Neural progenitor cell (in vitro differentiated cells): ENCODE measurements around the gene FLT3LG. TPM values are rescaled to one million over a fixed set of nuclear protein-coding genes. Genes with fewer than 3 reads are reported as not detected.

Experiments
- DNase-seq: peaks from one replicate; pipeline ENCODE4 v3.0.0-alpha.2; 2016; ENCODE audit warnings: low spot score
- H2AFZ ChIP-seq: fragments of 200-600 bp; sonication (generic); replicated peaks from 2 replicates; pipeline ENCODE4 v1.6.1; 2016; ENCODE audit warnings: antibody characterized with exemption
- H3F3A ChIP-seq: fragments of 200-600 bp; sonication (generic); 2 replicates; pipeline ENCODE4 v1.6.1; 2016; ENCODE audit warnings: antibody characterized with exemption, low read depth
- H3K27ac ChIP-seq: fragments of 200-600 bp; sonication (generic); 2 replicates; pipeline ENCODE4 v1.5.1; 2016; ENCODE audit warnings: mild to moderate bottlenecking
- H3K27me3 ChIP-seq: fragments of 200-600 bp; sonication (generic); 2 replicates; pipeline ENCODE4 v1.6.1; 2016; ENCODE audit warnings: mild to moderate bottlenecking, moderate library complexity
- H3K36me3 ChIP-seq: fragments of 200-600 bp; sonication (generic); 2 replicates; pipeline ENCODE4 v1.5.1; 2016
- H3K4me1 ChIP-seq: fragments of 200-600 bp; sonication (generic); 2 replicates; pipeline ENCODE4 v1.6.1; 2016; ENCODE audit warnings: mixed run types
- H3K4me2 ChIP-seq: fragments of 200-600 bp; sonication (generic); 2 replicates; pipeline ENCODE4 v1.6.1; 2016
- H3K4me3 ChIP-seq: fragments of 200-600 bp; sonication (generic); 2 replicates; pipeline ENCODE4 v1.5.1; 2016
- H3K79me2 ChIP-seq: fragments of 200-600 bp; sonication (generic); 2 replicates; pipeline ENCODE4 v1.6.1; 2016; ENCODE audit warnings: low read depth
- H3K9ac ChIP-seq: fragments of 200-600 bp; sonication (generic); 2 replicates; pipeline ENCODE4 v1.6.1; 2016
- H3K9me3 ChIP-seq: fragments of 200-600 bp; sonication (generic); 2 replicates; pipeline ENCODE4 v1.5.1; 2016; ENCODE audit warnings: low read depth
- H4K20me1 ChIP-seq: fragments of 200-600 bp; sonication (generic); 2 replicates; pipeline ENCODE4 v1.6.1; 2016; ENCODE audit warnings: low read depth
- H3K27ac Mint-ChIP-seq: 3 replicates; pipeline ENCODE4 v1.8.0; 2021; ENCODE audit warnings: mixed read lengths
- H3K27me3 Mint-ChIP-seq: 2 replicates; pipeline ENCODE4 v1.8.0; 2022; ENCODE audit warnings: low read depth, mild to moderate bottlenecking, inconsistent platforms, moderate library complexity, mixed read lengths; ENCODE audit not compliant: insufficient read depth
- H3K36me3 Mint-ChIP-seq: 3 replicates; pipeline ENCODE4 v1.8.0; 2021; ENCODE audit warnings: mixed read lengths
- H3K4me1 Mint-ChIP-seq: 3 replicates; pipeline ENCODE4 v1.8.0; 2021; ENCODE audit warnings: mixed read lengths
- H3K4me3 Mint-ChIP-seq: 3 replicates; pipeline ENCODE4 v1.8.0; 2021; ENCODE audit warnings: mild to moderate bottlenecking, moderate library complexity, mixed read lengths
- H3K9me3 Mint-ChIP-seq: 3 replicates; pipeline ENCODE4 v1.8.0; 2020; ENCODE audit warnings: mixed read lengths
- CTCF ChIP-seq: fragments of 200-600 bp; sonication (generic); IDR thresholded peaks from 2 replicates; pipeline ENCODE4 v1.5.1; 2017; ENCODE audit warnings: antibody characterized with exemption, mild to moderate bottlenecking
- EZH2 ChIP-seq: fragments of 200-600 bp; sonication (generic); IDR thresholded peaks from 2 replicates; pipeline ENCODE4 v1.6.1; 2017; ENCODE audit warnings: antibody characterized with exemption, mild to moderate bottlenecking, moderate library complexity
- EZH2phosphoT487 ChIP-seq: fragments of 200-600 bp; sonication (generic); IDR thresholded peaks from 2 replicates; pipeline ENCODE4 v1.6.1; 2017; ENCODE audit warnings: antibody characterized with exemption
- total RNA-seq: library from RNA; depleted of rRNA; stranded (reverse); fragments of >200 nt; gene quantifications from 2 replicates; pipeline ENCODE4 v1.2.3, GENCODE V29; 2015; ENCODE audit warnings: low replicate concordance

Gene FLT3LG
- total RNA-seq, 1 donor from 2014 or later, result 0.24 TPM

- H3K36me3 ChIP-seq, result no peaks in the 10 kb centered on the region
- no peak overlapping the region for H2AFZ ChIP-seq
- Mint-ChIP-seq H3K27ac (no peak overlapping the region), H3K27me3 (no peaks in the 10 kb centered on the region), H3K36me3 (peaks cover 6% of the 10 kb centered on the region), H3K9me3 (no peaks in the 10 kb centered on the region), H3K4me3 (no peak overlapping the region), H3K4me1 (no peaks in the 10 kb centered on the region)
- TF ChIP-seq EZH2, result no peak
- TF ChIP-seq CTCF, result no peak
- TF ChIP-seq EZH2phosphoT487, result no peak
- no peak overlapping the region for H3K4me3 ChIP-seq
- no peaks in the 10 kb centered on the region for H4K20me1 ChIP-seq
- no peaks in the 10 kb centered on the region for H3F3A ChIP-seq
- H3K27me3 ChIP-seq, result no peaks in the 10 kb centered on the region
- no peaks in the 10 kb centered on the region for H3K79me2 ChIP-seq
- no peak for DNase-seq
- no peaks in the 10 kb centered on the region for H3K4me1 ChIP-seq
- no peak overlapping the region for H3K4me2 ChIP-seq
- H3K9me3 ChIP-seq, result no peaks in the 10 kb centered on the region
- H3K9ac ChIP-seq, result no peak overlapping the region
- no peak overlapping the region for H3K27ac ChIP-seq
These were observed 12.4 kb upstream of the FLT3LG start for GRCh38 chr19:49461656-49462055.

GRCh38 chr19:49462492-49462891, 11.5 kb upstream of the FLT3LG start:
- no peaks in the 10 kb centered on the region for H3K27me3 Mint-ChIP-seq
- peaks cover 4% of the 10 kb centered on the region for H3K36me3 Mint-ChIP-seq
- Histone ChIP-seq H3K4me1 (no peaks in the 10 kb centered on the region), H3F3A (no peaks in the 10 kb centered on the region), H3K36me3 (no peaks in the 10 kb centered on the region), H3K27me3 (no peaks in the 10 kb centered on the region), H2AFZ (no peak overlapping the region), H3K9ac (no peak overlapping the region), H4K20me1 (no peaks in the 10 kb centered on the region), H3K9me3 (no peaks in the 10 kb centered on the region), H3K4me2 (no peak overlapping the region), H3K27ac (no peak overlapping the region), H3K4me3 (no peak overlapping the region), H3K79me2 (no peaks in the 10 kb centered on the region)
- no peak overlapping the region for H3K4me3 Mint-ChIP-seq
- TF ChIP-seq EZH2, result no peak
- TF ChIP-seq EZH2phosphoT487, result no peak
- TF ChIP-seq CTCF, result no peak
- no peaks in the 10 kb centered on the region for H3K4me1 Mint-ChIP-seq
- no peaks in the 10 kb centered on the region for H3K9me3 Mint-ChIP-seq
- no peak for DNase-seq
- no peak overlapping the region for H3K27ac Mint-ChIP-seq

- H3K4me1 Mint-ChIP-seq, result peaks cover 5% of the 10 kb centered on the region
- Histone ChIP-seq H3F3A (peaks cover 2% of the 10 kb centered on the region), H3K27ac (no peak overlapping the region), H3K4me2 (no peak overlapping the region), H4K20me1 (no peaks in the 10 kb centered on the region), H3K4me3 (no peak overlapping the region), H3K27me3 (no peaks in the 10 kb centered on the region), H3K4me1 (peaks cover 5% of the 10 kb centered on the region), H3K9ac (no peak overlapping the region), H3K79me2 (no peaks in the 10 kb centered on the region), H3K9me3 (no peaks in the 10 kb centered on the region), H2AFZ (no peak overlapping the region), H3K36me3 (no peaks in the 10 kb centered on the region)
- H3K36me3 Mint-ChIP-seq, result peaks cover 9% of the 10 kb centered on the region
- TF ChIP-seq EZH2phosphoT487 (no peak), EZH2 (no peak), CTCF (no peak)
- no peaks in the 10 kb centered on the region for H3K9me3 Mint-ChIP-seq
- H3K4me3 Mint-ChIP-seq, result no peak overlapping the region
- H3K27me3 Mint-ChIP-seq, result peaks cover 2% of the 10 kb centered on the region
- no peak overlapping the region for H3K27ac Mint-ChIP-seq
- DNase-seq, result no peak
These were observed 9.9 kb upstream of the FLT3LG start for GRCh38 chr19:49463960-49464740.
